ENCODE data around the gene CHDH.

The CHDH gene

GRCh38 chr3:53823026-53823955 is 22.9 kb downstream of the CHDH start:
- DNase-seq: no peak

GRCh38 chr3:53822331-53822741 is 23.9 kb downstream of the CHDH start:
- no peak for DNase-seq

- peak; percentile 27 for DNase-seq
Observed at GRCh38 chr3:53821631-53822121, 24.5 kb downstream of the CHDH start.

- no peak for DNase-seq
Observed at GRCh38 chr3:53820756-53821580, 25.3 kb downstream of the CHDH start.

GRCh38 chr3:53820084-53820483 is 26.1 kb downstream of the CHDH start:
- DNase-seq: no peak

- no peak for DNase-seq
Observed at GRCh38 chr3:53819163-53819868, 26.9 kb downstream of the CHDH start.

GRCh38 chr3:53818221-53819162 is 27.7 kb downstream of the CHDH start:
- DNase-seq: no peak

- DNase-seq: no peak
Observed at GRCh38 chr3:53817809-53818208, 28.4 kb downstream of the CHDH start.

GRCh38 chr3:53817211-53817610 is 29.0 kb downstream of the CHDH start:
- no peak for DNase-seq

GRCh38 chr3:53816425-53816824 is 29.8 kb downstream of the CHDH start:
- no peak for DNase-seq

GRCh38 chr3:53815651-53816050 is 30.6 kb downstream of the CHDH start:
- DNase-seq: no peak

- DNase-seq: no peak
Observed at GRCh38 chr3:53815067-53815466, 31.2 kb downstream of the CHDH start.

- DNase-seq: no peak
Observed at GRCh38 chr3:53813876-53814275, 32.3 kb downstream of the CHDH start.

- no peak for DNase-seq
Observed at GRCh38 chr3:53813229-53813628, 33.0 kb downstream of the CHDH start.

- DNase-seq: no peak
Observed at GRCh38 chr3:53812434-53812833, 33.8 kb downstream of the CHDH start.

- DNase-seq: no peak
Observed at GRCh38 chr3:53811143-53811927, 34.9 kb downstream of the CHDH start.

GRCh38 chr3:53809764-53810400 is 36.3 kb downstream of the CHDH start:
- DNase-seq: no peak

GRCh38 chr3:53809267-53809666 is 37.0 kb downstream of the CHDH start:
- no peak for DNase-seq

- DNase-seq: no peak
Observed at GRCh38 chr3:53808496-53808895, 37.7 kb downstream of the CHDH start.

GRCh38 chr3:53807117-53807810 is 39.0 kb downstream of the CHDH start:
- no peak for DNase-seq
